ENCODE measurements around the gene AKT2. TPM values are rescaled to one million over a fixed set of nuclear protein-coding genes. Genes with fewer than 3 reads are reported as not detected.
A peak's percentile ranks its signal among the peaks of the same experiment; 100 is the strongest.

AKT2 gene
- total RNA-seq, 1 donor = 109 TPM

DNA sequence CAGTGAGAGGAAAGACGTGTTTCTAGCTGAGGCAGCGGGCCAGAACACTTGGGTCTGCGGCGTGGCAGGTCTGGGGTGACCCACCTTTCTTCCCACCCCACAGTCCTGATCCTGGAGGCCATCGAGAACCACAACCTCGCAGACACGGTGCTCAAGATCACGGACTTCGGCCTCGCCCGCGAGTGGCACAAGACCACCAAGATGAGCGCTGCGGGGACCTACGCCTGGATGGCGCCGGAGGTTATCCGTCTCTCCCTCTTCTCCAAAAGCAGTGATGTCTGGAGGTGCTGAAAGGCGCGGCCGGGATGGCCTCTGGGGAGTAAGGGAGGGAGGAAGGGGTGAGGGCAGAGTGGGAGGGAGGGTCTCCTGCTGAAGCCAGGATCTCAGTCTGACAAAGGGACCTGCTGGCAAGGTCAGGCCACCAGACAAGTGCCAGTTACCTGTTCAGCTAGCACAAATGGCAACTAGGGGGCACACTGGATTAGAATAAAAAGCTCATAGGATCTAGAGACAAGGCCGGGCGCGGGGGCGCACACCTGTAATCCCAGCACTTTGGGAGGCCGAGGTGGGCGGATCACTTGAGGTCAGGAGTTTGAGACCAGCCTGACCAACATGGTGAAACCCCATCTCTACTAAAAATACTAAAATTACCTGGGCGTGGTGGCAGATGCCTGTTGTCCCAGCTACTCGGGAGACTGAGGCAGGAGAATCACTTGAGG is 86.7 kb downstream of the AKT2 start:
- Histone ChIP-seq H3K27me3 (ENCODE audit: insufficient read depth, low read length) (no peaks in the 10 kb centered on the region), H3K9me3 (ENCODE audit: low read depth, low read length) (no peaks in the 10 kb centered on the region), H3K4me3 (ENCODE audit: low read length) (no peak overlapping the region), H3K4me1 (ENCODE audit: insufficient read depth, low read length) (no peaks in the 10 kb centered on the region)

- H3K9me3 ChIP-seq (ENCODE audit: low read depth, low read length) = no peaks in the 10 kb centered on the region
- peaks cover 26% of the 10 kb centered on the region for H3K4me1 ChIP-seq (ENCODE audit: insufficient read depth, low read length)
- H3K27me3 ChIP-seq (ENCODE audit: insufficient read depth, low read length) = no peaks in the 10 kb centered on the region
- no peak overlapping the region for H3K4me3 ChIP-seq (ENCODE audit: low read length)
Measured at GRCh38 chr19:40193587-40193849, 91.6 kb downstream of the AKT2 start.

DNA sequence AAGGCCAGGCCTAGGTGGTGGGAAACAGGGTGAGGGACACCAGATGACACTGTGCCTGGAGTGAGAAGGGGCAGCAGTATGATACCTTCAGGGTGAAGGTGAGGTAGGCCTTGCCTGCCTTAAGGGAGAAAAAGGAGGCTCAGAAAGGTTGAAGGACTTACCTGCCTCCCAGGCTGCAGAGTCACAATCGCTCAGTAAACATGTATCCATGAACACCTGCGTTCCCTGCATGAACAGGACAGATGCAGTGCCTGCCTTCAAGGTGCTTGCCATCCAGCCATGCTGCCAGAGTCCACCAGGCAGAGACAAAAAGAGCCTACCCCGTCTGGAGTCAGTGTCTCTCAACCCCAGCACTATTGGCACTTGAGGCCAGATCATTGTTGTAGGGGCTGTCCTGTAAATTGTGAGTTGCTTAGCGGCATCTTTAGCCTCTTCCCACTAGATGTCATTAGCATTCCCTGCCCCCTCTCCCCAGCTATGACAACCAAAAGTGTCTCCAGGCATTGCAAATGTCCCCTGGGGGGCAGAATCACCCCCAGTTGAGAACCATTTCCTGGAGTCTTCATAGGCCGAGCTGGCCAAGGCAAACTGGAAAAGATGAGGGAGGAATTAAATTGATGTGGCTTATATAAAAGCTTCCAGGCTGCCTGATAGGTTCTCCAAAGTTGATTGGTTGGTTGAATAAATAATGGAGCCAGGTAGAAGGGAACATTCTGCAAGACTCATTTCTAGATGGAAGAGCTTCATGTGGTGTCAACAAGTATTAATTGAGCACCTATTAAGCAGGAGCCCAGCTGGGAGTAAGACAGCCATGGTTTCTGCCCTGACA is 92.2 kb downstream of the AKT2 start:
- H3K9me3 ChIP-seq (ENCODE audit: low read depth, low read length) = no peaks in the 10 kb centered on the region
- H3K27me3 ChIP-seq (ENCODE audit: insufficient read depth, low read length) = no peaks in the 10 kb centered on the region
- H3K4me1 ChIP-seq (ENCODE audit: insufficient read depth, low read length) = peaks cover 26% of the 10 kb centered on the region
- H3K4me3 ChIP-seq (ENCODE audit: low read length) = no peak overlapping the region

DNA sequence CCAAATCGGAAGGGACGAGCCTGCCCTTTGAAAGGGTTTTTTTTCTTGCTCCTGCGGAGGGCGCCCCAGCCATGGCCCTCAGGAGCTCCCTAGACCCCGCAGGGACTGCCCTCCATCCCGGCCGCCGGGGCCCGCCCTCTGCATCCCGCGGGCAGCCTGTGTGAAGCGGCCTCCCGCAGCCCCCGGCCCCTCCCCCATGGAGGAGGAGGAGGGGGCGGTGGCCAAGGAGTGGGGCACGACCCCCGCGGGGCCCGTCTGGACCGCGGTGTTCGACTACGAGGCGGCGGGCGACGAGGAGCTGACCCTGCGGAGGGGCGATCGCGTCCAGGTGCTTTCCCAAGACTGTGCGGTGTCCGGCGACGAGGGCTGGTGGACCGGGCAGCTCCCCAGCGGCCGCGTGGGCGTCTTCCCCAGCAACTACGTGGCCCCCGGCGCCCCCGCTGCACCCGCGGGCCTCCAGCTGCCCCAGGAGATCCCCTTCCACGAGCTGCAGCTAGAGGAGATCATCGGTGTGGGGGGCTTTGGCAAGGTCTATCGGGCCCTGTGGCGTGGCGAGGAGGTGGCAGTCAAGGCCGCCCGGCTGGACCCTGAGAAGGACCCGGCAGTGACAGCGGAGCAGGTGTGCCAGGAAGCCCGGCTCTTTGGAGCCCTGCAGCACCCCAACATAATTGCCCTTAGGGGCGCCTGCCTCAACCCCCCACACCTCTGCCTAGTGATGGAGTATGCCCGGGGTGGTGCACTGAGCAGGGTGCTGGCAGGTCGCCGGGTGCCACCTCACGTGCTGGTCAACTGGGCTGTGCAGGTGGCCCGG is 93.1 kb downstream of the AKT2 start:
- Histone ChIP-seq H3K9me3 (ENCODE audit: low read depth, low read length) (no peaks in the 10 kb centered on the region), H3K27me3 (ENCODE audit: insufficient read depth, low read length) (no peaks in the 10 kb centered on the region), H3K4me3 (ENCODE audit: low read length) (peak overlapping the region; percentile 88), H3K4me1 (ENCODE audit: insufficient read depth, low read length) (peaks cover 26% of the 10 kb centered on the region)

DNA sequence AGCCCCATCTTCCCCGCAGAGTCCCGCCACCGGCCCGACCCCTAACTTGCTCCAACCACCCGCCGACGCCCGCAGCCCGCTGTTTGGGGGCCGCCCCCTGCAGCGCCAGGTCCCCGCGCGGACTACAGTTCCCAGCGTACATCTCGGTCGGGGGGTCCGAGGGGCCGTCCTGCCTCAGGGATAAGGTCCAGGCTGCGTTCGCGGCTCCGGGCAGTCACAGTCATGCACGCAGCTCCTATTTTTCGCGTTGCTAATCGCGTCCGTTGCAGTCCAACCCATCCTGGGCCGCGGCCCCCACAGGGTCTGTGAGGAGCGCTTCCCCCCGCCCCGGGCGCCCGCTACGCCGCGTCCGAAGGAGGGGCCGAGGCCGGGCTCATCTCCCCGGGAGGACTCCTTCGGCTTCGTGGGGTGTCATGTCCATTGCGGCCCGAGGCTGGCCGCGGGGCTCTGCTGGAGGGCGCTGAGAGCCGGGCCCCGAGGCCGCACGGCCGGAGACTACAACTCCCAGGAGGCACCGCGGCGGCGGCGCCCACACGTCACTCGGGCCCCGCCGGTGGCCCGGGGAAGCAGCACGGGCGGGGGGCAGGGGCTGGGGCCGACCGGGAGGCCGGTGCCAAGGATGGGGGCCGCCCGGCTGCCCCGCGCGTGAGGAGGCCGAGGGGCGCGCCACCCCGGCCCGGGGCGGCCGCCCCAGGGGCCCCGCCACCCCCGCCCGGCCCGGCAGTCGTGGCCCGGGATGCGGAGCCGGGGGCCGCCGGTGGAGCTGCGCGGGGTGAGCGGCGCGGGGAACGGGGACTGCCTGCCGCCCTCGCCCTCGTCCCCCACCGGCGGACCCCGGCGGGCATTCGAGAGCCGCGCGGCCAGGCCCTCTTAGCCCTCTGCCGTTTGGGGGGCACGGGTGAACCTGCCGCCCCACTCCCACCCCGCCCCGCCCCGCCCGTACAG is 94.0 kb downstream of the AKT2 start, which contains the start of gene MAP3K10:
Gene MAP3K10 (plus strand): TSS at position 536 of the 945 bp plus-strand sequence. CDS start 606 bp downstream, outside the sequence.
- peaks cover 26% of the 10 kb centered on the region for H3K4me1 ChIP-seq (ENCODE audit: insufficient read depth, low read length)
- H3K4me3 ChIP-seq (ENCODE audit: low read length) = peak within 1 kb of the TSS; percentile 88
- no peaks in the 10 kb centered on the region for H3K9me3 ChIP-seq (ENCODE audit: low read depth, low read length)
- H3K27me3 ChIP-seq (ENCODE audit: insufficient read depth, low read length) = no peaks in the 10 kb centered on the region

DNA sequence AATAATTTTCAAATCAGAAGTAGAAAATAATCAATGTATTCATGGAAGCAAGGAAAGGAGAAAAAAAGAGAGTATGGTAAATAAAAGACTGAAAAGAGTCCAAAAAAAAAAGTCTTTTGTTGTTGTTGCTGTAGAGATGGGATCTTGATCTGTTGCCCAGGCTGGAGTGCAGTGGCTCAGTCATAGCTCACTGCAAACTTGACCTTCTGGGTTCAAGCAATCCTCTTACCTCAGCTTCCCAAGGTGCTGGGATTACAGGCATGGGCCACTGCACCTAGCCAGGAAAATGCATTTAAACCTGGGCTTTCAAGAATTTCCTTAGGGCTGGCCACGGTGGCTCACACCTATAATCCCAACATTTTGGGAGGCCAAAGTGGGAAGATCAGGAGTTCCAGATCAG is 100.9 kb downstream of the AKT2 start:
- H3K4me1 ChIP-seq (ENCODE audit: insufficient read depth, low read length) = no peaks in the 10 kb centered on the region

More for the DNA sequence above, 100.9 kb downstream of the AKT2 start:
- Histone ChIP-seq H3K9me3 (ENCODE audit: low read depth, low read length) (no peaks in the 10 kb centered on the region), H3K4me3 (ENCODE audit: low read length) (no peak overlapping the region), H3K27me3 (ENCODE audit: insufficient read depth, low read length) (no peaks in the 10 kb centered on the region)

Other genes starting within 250 kb of the AKT2 start
- 10.4 TPM for gene ZNF780B, start 229.1 kb downstream of the AKT2 start, total RNA-seq
- gene ZNF780A, start 194.4 kb downstream of the AKT2 start, total RNA-seq = 9.6 TPM
- 6.3 TPM for gene MAP3K10, start 93.9 kb downstream of the AKT2 start, total RNA-seq
- gene TTC9B, start 67.0 kb downstream of the AKT2 start, total RNA-seq = 0.10 TPM
- gene CCNP, start 58.7 kb downstream of the AKT2 start, total RNA-seq = not detected
- 4.7 TPM for gene C19orf47, start 63.1 kb upstream of the AKT2 start, total RNA-seq
- gene PLD3, start 63.4 kb upstream of the AKT2 start, total RNA-seq = 119 TPM
- gene HIPK4, start 104.8 kb upstream of the AKT2 start, total RNA-seq = 0.10 TPM
- 1.0 TPM for gene PRX, start 128.0 kb upstream of the AKT2 start, total RNA-seq
- gene SERTAD1, start 140.6 kb upstream of the AKT2 start, total RNA-seq = 16.1 TPM
- gene SERTAD3, start 159.0 kb upstream of the AKT2 start, total RNA-seq = 20.7 TPM
- gene BLVRB, start 180.4 kb upstream of the AKT2 start, total RNA-seq = 39.8 TPM
- gene SPTBN4, start 181.7 kb upstream of the AKT2 start, total RNA-seq = under 0.01 TPM

Measured in mononuclear cell (primary cell).